ENCODE measurements around the gene SRRD.

DNA sequence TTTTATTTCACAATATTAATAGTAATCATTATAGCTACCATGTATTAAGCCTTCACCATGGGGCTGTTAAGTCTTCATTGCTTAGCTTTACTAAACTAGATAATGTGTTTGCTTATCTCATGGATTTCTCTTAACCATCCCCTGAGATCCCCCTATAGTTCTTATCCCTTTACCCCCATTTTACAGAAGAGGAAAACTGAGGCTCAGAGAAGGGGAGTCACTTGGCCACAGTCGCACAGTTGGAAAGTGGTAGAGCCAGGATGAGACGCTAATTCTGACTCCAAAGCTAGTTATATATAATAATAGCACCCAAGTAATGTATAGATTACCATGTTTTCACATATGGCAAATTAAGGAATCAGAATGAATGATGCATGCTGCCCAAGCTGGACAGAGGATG is 38.3 kb downstream of the SRRD start:
- TF ChIP-seq, protein P1, sequence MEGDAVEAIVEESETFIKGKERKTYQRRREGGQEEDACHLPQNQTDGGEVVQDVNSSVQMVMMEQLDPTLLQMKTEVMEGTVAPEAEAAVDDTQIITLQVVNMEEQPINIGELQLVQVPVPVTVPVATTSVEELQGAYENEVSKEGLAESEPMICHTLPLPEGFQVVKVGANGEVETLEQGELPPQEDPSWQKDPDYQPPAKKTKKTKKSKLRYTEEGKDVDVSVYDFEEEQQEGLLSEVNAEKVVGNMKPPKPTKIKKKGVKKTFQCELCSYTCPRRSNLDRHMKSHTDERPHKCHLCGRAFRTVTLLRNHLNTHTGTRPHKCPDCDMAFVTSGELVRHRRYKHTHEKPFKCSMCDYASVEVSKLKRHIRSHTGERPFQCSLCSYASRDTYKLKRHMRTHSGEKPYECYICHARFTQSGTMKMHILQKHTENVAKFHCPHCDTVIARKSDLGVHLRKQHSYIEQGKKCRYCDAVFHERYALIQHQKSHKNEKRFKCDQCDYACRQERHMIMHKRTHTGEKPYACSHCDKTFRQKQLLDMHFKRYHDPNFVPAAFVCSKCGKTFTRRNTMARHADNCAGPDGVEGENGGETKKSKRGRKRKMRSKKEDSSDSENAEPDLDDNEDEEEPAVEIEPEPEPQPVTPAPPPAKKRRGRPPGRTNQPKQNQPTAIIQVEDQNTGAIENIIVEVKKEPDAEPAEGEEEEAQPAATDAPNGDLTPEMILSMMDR (IDR thresholded peaks at IDR 0.05): no peak
- no peak for TF ChIP-seq POLR2A (IDR thresholded peaks at IDR 0.05)
